SK-N-SH (cell line): ENCODE measurements around the gene RNF8.

Experiments used
- CTCF ChIP-seq: fragments of 200-600 bp; sonication (generic); IDR thresholded peaks from 2 replicates; pipeline ENCODE4 v1.6.1; 2017; ENCODE audit warnings: antibody characterized with exemption, mild to moderate bottlenecking, moderate library complexity
- EZH2phosphoT487 ChIP-seq: fragments of 200-600 bp; sonication (generic); IDR thresholded peaks from 2 replicates; pipeline ENCODE4 v1.6.1; 2017; ENCODE audit warnings: low read depth, mixed run types, mild to moderate bottlenecking, antibody characterized with exemption, moderate library complexity, borderline replicate concordance
- FOXJ3 ChIP-seq: sonication (generic); formaldehyde crosslinking; IDR thresholded peaks from 2 replicates; pipeline ENCODE4 v1.5.1; 2020; ENCODE audit warnings: mild to moderate bottlenecking, missing genetic modification reagents
- FOXM1 ChIP-seq: IDR thresholded peaks from 2 replicates; pipeline ENCODE4 v1.4.0; 2012; ENCODE audit warnings: low read depth, mild to moderate bottlenecking
- GABPA ChIP-seq: IDR thresholded peaks from 2 replicates; pipeline ENCODE4 v1.4.0; 2012; ENCODE audit warnings: low read depth, mild to moderate bottlenecking
- POLR2AphosphoS5 ChIP-seq: IDR thresholded peaks from 2 replicates; pipeline ENCODE4 v1.6.1; 2012; ENCODE audit warnings: low read depth, low read length
- RAD21 ChIP-seq: IDR thresholded peaks from 2 replicates; pipeline ENCODE4 v1.6.1; 2012; ENCODE audit warnings: mild to moderate bottlenecking, low read length
- REST ChIP-seq: IDR thresholded peaks from 2 replicates; pipeline ENCODE4 v1.6.1; 2012; ENCODE audit warnings: mild to moderate bottlenecking, low read depth, low read length, moderate library complexity
- RFX5 ChIP-seq: IDR thresholded peaks from 2 replicates; pipeline ENCODE4 v1.6.1; 2012; ENCODE audit warnings: mild to moderate bottlenecking, improper control_type of control experiment, low read length
- TAF1 ChIP-seq: IDR thresholded peaks from 2 replicates; pipeline ENCODE4 v1.6.1; 2012; ENCODE audit warnings: low read depth, mild to moderate bottlenecking, low read length, moderate library complexity, borderline replicate concordance
- TEAD4 ChIP-seq: IDR thresholded peaks from 2 replicates; pipeline ENCODE4 v1.4.0; 2012; ENCODE audit warnings: mild to moderate bottlenecking, borderline replicate concordance; ENCODE audit not compliant: insufficient read depth
- USF2 ChIP-seq: fragments of 150-350 bp; IDR thresholded peaks from 2 replicates; pipeline ENCODE4 v1.6.1; 2017; ENCODE audit warnings: antibody characterized with exemption, low read length, low read depth, borderline replicate concordance
- YY1 ChIP-seq: IDR thresholded peaks from 2 replicates; pipeline ENCODE4 v1.4.0; 2012; ENCODE audit warnings: low read depth, mild to moderate bottlenecking

GRCh38 chr6:37310966-37311365 lies 42.8 kb upstream of the RNF8 start:
- TF ChIP-seq USF2 (no peak), GABPA (no peak), RAD21 (no peak), YY1 (no peak), CTCF (no peak), FOXM1 (no peak), EZH2phosphoT487 (no peak), POLR2AphosphoS5 (no peak), REST (no peak), TEAD4 (no peak), FOXJ3 (CRISPR knock-in tag) (no peak), RFX5 (no peak), TAF1 (no peak)
